GM23248 (cell line): ENCODE data around the gene TLNRD1.

Experiments used
- EZH2 ChIP-seq: fragments of 200-600 bp; sonication (generic); IDR thresholded peaks from 2 replicates; pipeline ENCODE4 v1.6.1; 2018; ENCODE audit warnings: antibody characterized with exemption, mild to moderate bottlenecking; ENCODE audit not compliant: insufficient read depth, poor library complexity, severe bottlenecking
- EZH2phosphoT487 ChIP-seq: fragments of 200-600 bp; sonication (generic); IDR thresholded peaks from 2 replicates; pipeline ENCODE4 v1.6.1; 2018; ENCODE audit warnings: antibody characterized with exemption, moderate library complexity, mild to moderate bottlenecking, low read depth; ENCODE audit not compliant: insufficient read depth

- no peak for TF ChIP-seq EZH2phosphoT487
- TF ChIP-seq EZH2: no peak
These were observed 4.5 kb upstream of the TLNRD1 start for GRCh38 chr15:80996247-80996646.
